ENCODE measurements around the gene IQSEC3. TPM values are rescaled to one million over a fixed set of nuclear protein-coding genes. Genes with fewer than 3 reads are reported as not detected.

Gene IQSEC3
- total and polyA plus RNA-seq, 2 experiments from 2014 or later: 0.70 to 2.7 TPM

GRCh38 chr12:210277-211141, 143.9 kb downstream of the IQSEC3 start:
- 66% methylated on average over 16 of the region's 16 CpGs for WGBS (ENCODE audit: low lambda C conversion rate, missing lambda C conversion rate)
- H3K27me3 ChIP-seq: no peaks in the 10 kb centered on the region

GRCh38 chr12:211142-211465, 144.5 kb downstream of the IQSEC3 start:
- Histone ChIP-seq H3K27ac (no peak overlapping the region), H4K20me1 (ENCODE audit: insufficient read depth, poor library complexity, severe bottlenecking) (no peaks in the 10 kb centered on the region), H3K27me3 (no peaks in the 10 kb centered on the region), H3K4me2 (no peak overlapping the region), H3K79me2 (no peaks in the 10 kb centered on the region), H3K4me3 (no peak overlapping the region), H2AFZ (no peak overlapping the region), H3K36me3 (replicated peaks; ENCODE audit: insufficient read depth, low read depth) (no peaks in the 10 kb centered on the region), H3K9me3 (ENCODE audit: low read depth) (no peaks in the 10 kb centered on the region), H3K9me2 (replicated peaks; ENCODE audit: insufficient read depth) (no peaks in the 10 kb centered on the region), H3K4me1 (ENCODE audit: insufficient read depth) (peaks cover 11% of the 10 kb centered on the region)
- 85% methylated on average over 3 of the region's 3 CpGs for WGBS (ENCODE audit: low lambda C conversion rate, missing lambda C conversion rate)
- no peak for TF ChIP-seq EZH2phosphoT487 (IDR thresholded peaks at IDR 0.05; ENCODE audit: low read depth, severe bottlenecking, unreplicated experiment)
- TF ChIP-seq CTCF (IDR thresholded peaks at IDR 0.05; ENCODE audit: poor library complexity): no peak
- TF ChIP-seq EZH2 (IDR thresholded peaks at IDR 0.05; ENCODE audit: borderline replicate concordance): no peak
- DNase-seq (ENCODE audit: low spot score): no peak

More at GRCh38 chr12:210277-211141, 143.9 kb downstream of the IQSEC3 start:
- DNase-seq (ENCODE audit: low spot score): no peak
- TF ChIP-seq CTCF (IDR thresholded peaks at IDR 0.05; ENCODE audit: poor library complexity) (no peak), EZH2phosphoT487 (IDR thresholded peaks at IDR 0.05; ENCODE audit: low read depth, severe bottlenecking, unreplicated experiment) (no peak), EZH2 (IDR thresholded peaks at IDR 0.05; ENCODE audit: borderline replicate concordance) (no peak)
- no peak overlapping the region for H3K4me2 ChIP-seq
- no peak overlapping the region for H2AFZ ChIP-seq
- no peaks in the 10 kb centered on the region for H3K36me3 ChIP-seq (replicated peaks; ENCODE audit: insufficient read depth, low read depth)
- no peaks in the 10 kb centered on the region for H3K9me3 ChIP-seq (ENCODE audit: low read depth)
- H3K79me2 ChIP-seq: no peaks in the 10 kb centered on the region
- H3K4me1 ChIP-seq (ENCODE audit: insufficient read depth): peaks cover 11% of the 10 kb centered on the region
- peak overlapping the region; percentile 22 for H3K27ac ChIP-seq
- H3K9me2 ChIP-seq (replicated peaks; ENCODE audit: insufficient read depth): no peaks in the 10 kb centered on the region
- no peak overlapping the region for H3K4me3 ChIP-seq
- no peaks in the 10 kb centered on the region for H4K20me1 ChIP-seq (ENCODE audit: insufficient read depth, poor library complexity, severe bottlenecking)

- TF ChIP-seq EZH2 (IDR thresholded peaks at IDR 0.05; ENCODE audit: borderline replicate concordance) (no peak), CTCF (IDR thresholded peaks at IDR 0.05; ENCODE audit: poor library complexity) (no peak), EZH2phosphoT487 (IDR thresholded peaks at IDR 0.05; ENCODE audit: low read depth, severe bottlenecking, unreplicated experiment) (no peak)
- Histone ChIP-seq H3K27ac (no peak overlapping the region), H3K36me3 (replicated peaks; ENCODE audit: insufficient read depth, low read depth) (no peaks in the 10 kb centered on the region), H3K4me3 (no peak overlapping the region), H3K27me3 (no peaks in the 10 kb centered on the region), H3K9me2 (replicated peaks; ENCODE audit: insufficient read depth) (no peaks in the 10 kb centered on the region), H3K9me3 (ENCODE audit: low read depth) (no peaks in the 10 kb centered on the region), H3K4me1 (ENCODE audit: insufficient read depth) (peaks cover 11% of the 10 kb centered on the region), H4K20me1 (ENCODE audit: insufficient read depth, poor library complexity, severe bottlenecking) (no peaks in the 10 kb centered on the region), H2AFZ (no peak overlapping the region), H3K4me2 (no peak overlapping the region), H3K79me2 (no peaks in the 10 kb centered on the region)
- 80% methylated on average over 16 of the region's 16 CpGs for WGBS (ENCODE audit: low lambda C conversion rate, missing lambda C conversion rate)
- DNase-seq (ENCODE audit: low spot score): no peak
These were observed 145.3 kb downstream of the IQSEC3 start for GRCh38 chr12:211639-212414.
